ENCODE data around the gene ZSCAN16. TPM values are rescaled to one million over a fixed set of nuclear protein-coding genes. Genes with fewer than 3 reads are reported as not detected.

The ZSCAN16 gene
- total RNA-seq, 2 experiments from 2014 or later, result 2.0 to 2.3 TPM

DNA sequence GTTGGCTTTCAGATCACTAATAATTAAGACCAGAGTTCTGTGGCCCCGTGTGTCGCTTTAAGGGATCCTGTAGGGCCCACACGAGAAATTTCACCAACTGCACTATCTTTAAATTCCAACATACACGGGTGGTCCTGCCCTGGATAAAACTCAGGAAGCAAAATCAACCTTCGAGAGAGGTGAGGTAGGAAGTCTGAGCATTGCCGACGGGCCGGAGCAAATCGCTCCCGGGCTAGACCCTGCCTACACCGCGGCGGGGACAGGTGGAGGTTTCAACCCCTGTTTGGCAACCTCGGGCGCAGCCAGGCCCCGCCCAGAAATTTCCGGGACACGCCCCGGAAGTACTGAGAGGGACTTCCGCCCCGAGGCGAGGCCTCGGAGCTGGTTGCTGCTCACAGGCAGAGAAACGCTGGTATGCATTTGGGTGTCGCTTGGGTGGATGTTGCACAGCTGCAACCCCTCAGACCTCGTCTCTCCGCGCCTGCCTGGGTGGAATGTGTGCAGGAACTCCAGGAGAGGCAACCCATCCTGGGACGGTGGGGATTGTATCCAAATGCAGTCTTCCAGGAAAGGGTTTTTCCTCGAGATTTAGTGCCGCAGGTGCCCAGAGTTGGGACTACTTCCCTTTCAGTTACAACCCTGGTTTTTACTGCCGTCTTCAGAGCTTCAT is 37.1 kb downstream of the ZSCAN16 start:
- TF ChIP-seq, protein P1, sequence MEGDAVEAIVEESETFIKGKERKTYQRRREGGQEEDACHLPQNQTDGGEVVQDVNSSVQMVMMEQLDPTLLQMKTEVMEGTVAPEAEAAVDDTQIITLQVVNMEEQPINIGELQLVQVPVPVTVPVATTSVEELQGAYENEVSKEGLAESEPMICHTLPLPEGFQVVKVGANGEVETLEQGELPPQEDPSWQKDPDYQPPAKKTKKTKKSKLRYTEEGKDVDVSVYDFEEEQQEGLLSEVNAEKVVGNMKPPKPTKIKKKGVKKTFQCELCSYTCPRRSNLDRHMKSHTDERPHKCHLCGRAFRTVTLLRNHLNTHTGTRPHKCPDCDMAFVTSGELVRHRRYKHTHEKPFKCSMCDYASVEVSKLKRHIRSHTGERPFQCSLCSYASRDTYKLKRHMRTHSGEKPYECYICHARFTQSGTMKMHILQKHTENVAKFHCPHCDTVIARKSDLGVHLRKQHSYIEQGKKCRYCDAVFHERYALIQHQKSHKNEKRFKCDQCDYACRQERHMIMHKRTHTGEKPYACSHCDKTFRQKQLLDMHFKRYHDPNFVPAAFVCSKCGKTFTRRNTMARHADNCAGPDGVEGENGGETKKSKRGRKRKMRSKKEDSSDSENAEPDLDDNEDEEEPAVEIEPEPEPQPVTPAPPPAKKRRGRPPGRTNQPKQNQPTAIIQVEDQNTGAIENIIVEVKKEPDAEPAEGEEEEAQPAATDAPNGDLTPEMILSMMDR (IDR thresholded peaks at IDR 0.05), result no peak
- intact Hi-C loops (cut with micrococcal nuclease), result no loop called here
- ATAC-seq (peak; percentile 99), DNase-seq (peak; percentile 88)
- Mint-ChIP-seq H3K9me3 (peaks cover 7% of the 10 kb centered on the region), H3K36me3 (ENCODE audit: low read depth) (peaks cover 44% of the 10 kb centered on the region), H3K4me1 (ENCODE audit: low read depth) (peaks cover 15% of the 10 kb centered on the region), H3K27me3 (no peaks in the 10 kb centered on the region), H3K27ac (peak overlapping the region; percentile 39), H3K4me3 (peak overlapping the region; percentile 77)
- POLR2A ChIA-PET, result interaction anchor here (0.7 to 1.5 kb wide), 4 partner anchors 9 to 25 kb away, joined by 3 read pairs; partner anchors contain the start of gene ZKSCAN8
- CTCF ChIA-PET, result interaction anchor here (0.6 to 1.1 kb wide), 3 partner anchors 10 to 195 kb away, joined by 3 read pairs; no protein-coding TSS in a partner anchor

DNA sequence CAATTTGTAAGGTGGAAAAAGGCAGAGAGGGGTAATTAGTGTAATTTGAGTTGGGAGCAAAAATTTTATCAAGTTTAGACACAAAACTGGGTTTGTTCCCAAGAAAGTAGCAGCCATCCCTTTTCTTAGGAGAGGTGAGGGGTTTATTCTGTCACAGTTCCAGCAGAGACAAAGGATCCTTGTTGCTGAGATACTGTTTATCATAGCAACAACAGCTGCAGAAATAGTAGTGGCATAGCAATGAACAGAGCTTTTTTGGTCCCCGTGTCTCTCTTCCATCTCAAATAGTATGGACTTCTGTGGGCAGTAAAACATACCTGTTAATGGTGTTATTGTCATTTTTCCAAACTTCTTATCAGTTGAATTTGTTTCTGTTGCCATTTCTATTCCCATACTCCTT is 41.2 kb downstream of the ZSCAN16 start:
- TF ChIP-seq, protein P1 (IDR thresholded peaks at IDR 0.05), result no peak

DNA sequence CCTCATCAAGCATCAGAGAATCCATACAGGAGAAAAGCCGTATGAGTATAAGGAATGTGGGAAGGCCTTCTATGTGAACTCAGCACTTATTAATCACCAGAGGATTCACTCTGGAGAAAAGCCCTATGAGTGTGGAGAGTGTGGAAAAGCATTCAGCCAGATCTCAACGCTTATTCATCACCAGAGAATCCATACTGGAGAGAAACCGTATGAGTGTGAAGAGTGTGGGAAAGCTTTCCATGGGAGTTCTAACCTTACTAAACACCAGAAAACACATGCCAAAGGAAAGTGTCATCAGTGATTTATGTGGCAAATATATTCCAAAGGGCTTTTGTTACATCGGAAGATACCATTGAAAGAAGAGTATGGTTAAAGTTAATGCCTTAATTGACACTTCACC is 42.7 kb downstream of the ZSCAN16 start:
- no peak overlapping the region for H3K27ac Mint-ChIP-seq
- ChIA-PET POLR2A (no interaction called here), CTCF (interaction anchor here (1.8 kb wide), 1 partner anchor 188 kb away, joined by 4 read pairs; no protein-coding TSS in a partner anchor)
- H3K27me3 Mint-ChIP-seq, result no peaks in the 10 kb centered on the region
- no peaks in the 10 kb centered on the region for H3K9me3 Mint-ChIP-seq
- TF ChIP-seq, protein P1 (IDR thresholded peaks at IDR 0.05), result no peak
- H3K36me3 Mint-ChIP-seq (ENCODE audit: low read depth), result peaks cover 5% of the 10 kb centered on the region
- intact Hi-C loops (cut with micrococcal nuclease), result no loop called here
- ATAC-seq (no peak), DNase-seq (no peak)
- no peak overlapping the region for H3K4me3 Mint-ChIP-seq
- H3K4me1 Mint-ChIP-seq (ENCODE audit: low read depth), result peaks cover 4% of the 10 kb centered on the region

More for the DNA sequence above, 41.2 kb downstream of the ZSCAN16 start:
- Mint-ChIP-seq H3K9me3 (peaks cover 4% of the 10 kb centered on the region), H3K4me1 (ENCODE audit: low read depth) (peaks cover 15% of the 10 kb centered on the region), H3K36me3 (ENCODE audit: low read depth) (peaks cover 16% of the 10 kb centered on the region), H3K4me3 (no peak overlapping the region), H3K27me3 (no peaks in the 10 kb centered on the region), H3K27ac (no peak overlapping the region)
- POLR2A ChIA-PET, result no interaction called here
- CTCF ChIA-PET, result no interaction called here
- no peak for DNase-seq
- intact Hi-C loops (cut with micrococcal nuclease), result no loop called here
- ATAC-seq, result no peak

DNA sequence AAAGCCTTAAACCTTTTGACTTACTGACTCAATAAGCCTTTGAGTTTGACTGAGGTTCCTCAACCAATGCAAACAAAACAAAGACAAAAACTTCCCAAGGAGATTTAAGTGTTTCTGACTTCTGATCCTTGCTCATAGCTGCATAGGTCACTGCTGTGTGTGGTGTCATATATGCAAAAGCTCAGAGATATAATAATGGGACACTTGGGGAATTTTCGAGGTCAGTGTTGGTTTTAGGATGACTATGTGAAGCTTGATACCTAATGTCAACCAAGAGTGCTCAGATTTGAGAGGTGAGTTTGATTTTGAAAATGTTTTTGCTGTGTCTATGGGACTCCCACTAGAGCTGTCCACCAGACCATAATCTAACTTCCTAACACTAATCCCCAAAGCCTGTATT is 43.5 kb downstream of the ZSCAN16 start:
- Mint-ChIP-seq H3K27ac (no peak overlapping the region), H3K27me3 (no peaks in the 10 kb centered on the region), H3K36me3 (ENCODE audit: low read depth) (peaks cover 2% of the 10 kb centered on the region), H3K4me3 (no peak overlapping the region), H3K9me3 (no peaks in the 10 kb centered on the region), H3K4me1 (ENCODE audit: low read depth) (no peaks in the 10 kb centered on the region)
- TF ChIP-seq, protein P1 (IDR thresholded peaks at IDR 0.05), result no peak
- POLR2A ChIA-PET, result no interaction called here
- no peak for ATAC-seq
- DNase-seq, result no peak
- intact Hi-C loops (cut with micrococcal nuclease), result no loop called here
- CTCF ChIA-PET, result interaction anchor here (1.3 kb wide), 1 partner anchor 15 kb away, joined by 3 read pairs; no protein-coding TSS in a partner anchor

DNA sequence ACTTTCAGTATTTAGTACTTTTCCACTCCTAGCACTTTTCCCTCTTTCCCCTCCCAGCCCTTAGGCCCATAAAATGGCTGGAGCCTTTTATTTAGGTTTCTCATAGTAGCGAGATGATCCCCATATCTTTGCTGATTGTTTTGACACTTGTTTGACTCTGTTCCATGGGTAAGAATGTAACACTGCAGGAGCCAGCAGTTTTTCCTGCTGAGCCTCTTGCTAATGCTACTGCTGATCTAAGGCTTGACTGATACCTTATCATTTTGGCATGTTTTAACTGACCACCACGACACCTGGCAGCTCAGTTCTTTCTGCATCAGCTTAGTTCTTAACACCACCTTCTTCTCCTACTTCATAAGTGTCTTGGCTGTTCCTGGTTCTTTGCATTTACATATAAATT is 46.9 kb downstream of the ZSCAN16 start:
- peaks cover 13% of the 10 kb centered on the region for H3K27me3 Mint-ChIP-seq
- H3K27ac Mint-ChIP-seq, result no peak overlapping the region
- H3K4me1 Mint-ChIP-seq (ENCODE audit: low read depth), result no peaks in the 10 kb centered on the region
- no peaks in the 10 kb centered on the region for H3K9me3 Mint-ChIP-seq
- no peak overlapping the region for H3K4me3 Mint-ChIP-seq
- ChIA-PET POLR2A (interaction anchor here (0.5 to 1.2 kb wide), 2 partner anchors 9 to 170 kb away, joined by 3 read pairs; no protein-coding TSS in a partner anchor), CTCF (no interaction called here)
- no peak for ATAC-seq
- H3K36me3 Mint-ChIP-seq (ENCODE audit: low read depth), result no peaks in the 10 kb centered on the region
- no peak for DNase-seq
- intact Hi-C loops (cut with micrococcal nuclease), result no loop called here
- TF ChIP-seq, protein P1 (IDR thresholded peaks at IDR 0.05), result no peak
